Ascending aorta (tissue), 2 donors: ENCODE results near the gene ZBTB20. TPM values are rescaled to one million over a fixed set of nuclear protein-coding genes. Genes with fewer than 3 reads are reported as not detected.

Experiments used
- DNase-seq, 2 donors: peaks; one replicate each; pipeline ENCODE4 v3.0.0-alpha.2; 2019; ENCODE audit warnings: low spot score in 2 of 2
- H3K27ac ChIP-seq, 2 donors: fragments of 200-600 bp; sonication (generic); one replicate each; pipeline ENCODE4 v1.5.1; 2016 to 2017; ENCODE audit warnings: mild to moderate bottlenecking in 1 of 2
- H3K27me3 ChIP-seq: fragments of 200-600 bp; sonication (generic); one replicate; pipeline ENCODE4 v1.5.1; 2017
- H3K36me3 ChIP-seq, 2 donors: fragments of 200-600 bp; sonication (generic); one replicate each; pipeline ENCODE4 v1.5.1; 2016
- H3K4me1 ChIP-seq, 2 donors: fragments of 200-600 bp; sonication (generic); one replicate each; pipeline ENCODE4 v1.5.1; 2016 to 2017; ENCODE audit warnings: mild to moderate bottlenecking in 1 of 2
- H3K4me3 ChIP-seq, 2 donors: fragments of 200-600 bp; sonication (generic); one replicate each; pipeline ENCODE4 v1.5.1; 2016 to 2017; ENCODE audit warnings: mild to moderate bottlenecking in 1 of 2
- H3K9me3 ChIP-seq, 2 donors: fragments of 200-600 bp; sonication (generic); one replicate each; pipeline ENCODE4 v1.5.1; 2016
- intact Hi-C: fragments of 100-400 bp; cut with DNase I; formaldehyde crosslinking; loops from one replicate; pipeline ENCODE4 v1.15.1; 2023
- total RNA-seq: library from RNA; depleted of rRNA; stranded (reverse); fragments of >200 nt; gene quantifications from one replicate; pipeline ENCODE4 v1.1.0, GENCODE V29; 2016
- TF ChIP-seq, protein P1 (sequence below), 3 experiments: fragments of 200-600 bp in 2 of 3; fragments of 450-650 bp in 1 of 3; sonication (generic) in 2 of 3; IDR thresholded peaks; one replicate each; pipeline ENCODE4 v1.5.1; 2016 to 2019; ENCODE audit warnings: antibody characterized with exemption in 3 of 3, mild to moderate bottlenecking in 1 of 3, moderate library complexity in 1 of 3

The ZBTB20 gene
- total RNA-seq, 1 donor from 2014 or later = 60.3 TPM

DNA sequence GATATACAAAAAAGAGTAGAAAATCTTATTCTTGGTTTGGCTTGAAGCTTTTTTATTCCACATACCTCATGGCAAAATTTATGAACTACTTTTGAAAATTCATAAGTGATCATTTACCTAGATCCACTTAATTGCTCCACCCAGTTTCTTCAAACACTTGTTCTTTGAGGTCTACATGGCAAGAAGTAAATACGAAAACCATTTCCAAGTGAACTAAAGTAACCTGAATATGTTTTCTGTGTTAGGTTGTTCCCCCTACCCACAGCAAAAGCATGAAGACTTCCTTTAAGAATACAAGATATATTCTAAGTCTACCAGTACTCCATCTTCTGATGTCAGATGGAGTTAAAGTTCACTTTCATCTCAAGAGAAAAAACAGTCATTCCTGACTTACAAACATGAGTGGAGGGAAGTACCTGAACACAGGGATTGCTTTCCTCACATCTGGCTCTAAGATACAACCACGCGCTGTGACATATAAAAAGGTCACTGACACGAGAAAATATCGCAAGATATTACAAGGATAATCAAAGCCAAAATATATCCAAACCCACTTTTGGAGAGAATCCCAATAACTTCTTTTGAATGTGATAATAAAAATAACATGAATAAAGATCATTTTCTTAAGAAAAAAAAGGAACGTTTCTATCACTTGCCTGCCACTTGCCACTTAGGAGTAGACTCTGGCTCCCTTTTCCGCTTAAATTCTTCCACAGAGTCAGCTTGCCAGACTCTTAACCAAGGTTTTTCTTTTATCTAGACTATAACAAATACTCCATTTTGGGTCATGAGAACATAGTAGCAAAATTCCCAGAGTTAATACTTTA lies 428.8 kb downstream of the ZBTB20 start:
- DNase-seq = no peak
- Histone ChIP-seq H3K4me1 (no peaks in the 10 kb centered on the region), H3K4me3 (no peak overlapping the region), H3K9me3 (no peaks in the 10 kb centered on the region), H3K27me3 (no peaks in the 10 kb centered on the region), H3K27ac (no peak overlapping the region), H3K36me3 (no peaks in the 10 kb centered on the region)
- intact Hi-C loops = no loop called here
- TF ChIP-seq, protein P1, sequence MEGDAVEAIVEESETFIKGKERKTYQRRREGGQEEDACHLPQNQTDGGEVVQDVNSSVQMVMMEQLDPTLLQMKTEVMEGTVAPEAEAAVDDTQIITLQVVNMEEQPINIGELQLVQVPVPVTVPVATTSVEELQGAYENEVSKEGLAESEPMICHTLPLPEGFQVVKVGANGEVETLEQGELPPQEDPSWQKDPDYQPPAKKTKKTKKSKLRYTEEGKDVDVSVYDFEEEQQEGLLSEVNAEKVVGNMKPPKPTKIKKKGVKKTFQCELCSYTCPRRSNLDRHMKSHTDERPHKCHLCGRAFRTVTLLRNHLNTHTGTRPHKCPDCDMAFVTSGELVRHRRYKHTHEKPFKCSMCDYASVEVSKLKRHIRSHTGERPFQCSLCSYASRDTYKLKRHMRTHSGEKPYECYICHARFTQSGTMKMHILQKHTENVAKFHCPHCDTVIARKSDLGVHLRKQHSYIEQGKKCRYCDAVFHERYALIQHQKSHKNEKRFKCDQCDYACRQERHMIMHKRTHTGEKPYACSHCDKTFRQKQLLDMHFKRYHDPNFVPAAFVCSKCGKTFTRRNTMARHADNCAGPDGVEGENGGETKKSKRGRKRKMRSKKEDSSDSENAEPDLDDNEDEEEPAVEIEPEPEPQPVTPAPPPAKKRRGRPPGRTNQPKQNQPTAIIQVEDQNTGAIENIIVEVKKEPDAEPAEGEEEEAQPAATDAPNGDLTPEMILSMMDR (IDR thresholded peaks at IDR 0.05) = no peak

DNA sequence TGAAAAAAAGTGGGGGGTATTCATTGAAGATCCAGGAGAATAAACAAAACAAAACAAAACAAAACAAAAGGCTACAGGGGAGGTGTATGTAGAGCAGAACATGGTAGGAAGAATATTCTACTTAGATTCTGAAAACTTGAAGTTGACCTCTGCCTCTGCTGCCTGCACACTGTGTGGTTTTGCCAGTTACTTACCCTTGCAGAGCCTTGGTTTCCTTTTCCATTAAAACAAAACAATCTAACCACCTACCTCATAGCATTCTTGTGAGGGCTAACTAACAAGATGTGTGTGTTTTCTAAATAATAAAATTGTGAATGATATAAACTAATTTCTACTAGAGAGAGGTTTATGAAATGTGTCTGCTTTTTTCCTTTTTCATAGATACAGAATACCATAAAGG lies 430.2 kb downstream of the ZBTB20 start:
- no peak overlapping the region for H3K4me3 ChIP-seq
- H3K36me3 ChIP-seq = no peaks in the 10 kb centered on the region
- no peaks in the 10 kb centered on the region for H3K4me1 ChIP-seq
- TF ChIP-seq, protein P1 (IDR thresholded peaks at IDR 0.05) = no peak
- no peaks in the 10 kb centered on the region for H3K9me3 ChIP-seq
- no peak for DNase-seq
- intact Hi-C loops = no loop called here
- no peaks in the 10 kb centered on the region for H3K27me3 ChIP-seq
- no peak overlapping the region for H3K27ac ChIP-seq

DNA sequence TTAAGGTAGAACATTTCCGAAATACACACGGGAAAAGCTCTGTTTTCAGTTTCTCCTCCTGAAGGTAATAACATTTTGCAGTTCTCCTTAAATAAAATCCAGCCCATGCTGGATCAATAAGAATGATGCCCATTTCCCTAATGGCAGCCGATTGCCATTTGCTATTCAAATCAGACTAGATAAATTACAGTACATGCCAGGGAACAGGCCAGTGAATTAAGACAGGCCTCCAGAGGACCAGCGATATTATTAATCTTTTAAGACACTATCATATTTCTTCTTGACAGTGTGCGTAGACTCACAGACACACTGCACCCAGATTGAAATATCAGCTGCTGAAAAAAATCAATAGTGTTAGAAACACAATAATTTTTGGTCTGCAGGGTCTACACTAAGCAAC lies 431.0 kb downstream of the ZBTB20 start:
- TF ChIP-seq, protein P1 (IDR thresholded peaks at IDR 0.05) = no peak
- Histone ChIP-seq H3K27me3 (no peaks in the 10 kb centered on the region), H3K4me1 (no peaks in the 10 kb centered on the region), H3K4me3 (no peak overlapping the region), H3K9me3 (no peaks in the 10 kb centered on the region), H3K27ac (no peak overlapping the region), H3K36me3 (no peaks in the 10 kb centered on the region)
- DNase-seq = no peak
- intact Hi-C loops = no loop called here

DNA sequence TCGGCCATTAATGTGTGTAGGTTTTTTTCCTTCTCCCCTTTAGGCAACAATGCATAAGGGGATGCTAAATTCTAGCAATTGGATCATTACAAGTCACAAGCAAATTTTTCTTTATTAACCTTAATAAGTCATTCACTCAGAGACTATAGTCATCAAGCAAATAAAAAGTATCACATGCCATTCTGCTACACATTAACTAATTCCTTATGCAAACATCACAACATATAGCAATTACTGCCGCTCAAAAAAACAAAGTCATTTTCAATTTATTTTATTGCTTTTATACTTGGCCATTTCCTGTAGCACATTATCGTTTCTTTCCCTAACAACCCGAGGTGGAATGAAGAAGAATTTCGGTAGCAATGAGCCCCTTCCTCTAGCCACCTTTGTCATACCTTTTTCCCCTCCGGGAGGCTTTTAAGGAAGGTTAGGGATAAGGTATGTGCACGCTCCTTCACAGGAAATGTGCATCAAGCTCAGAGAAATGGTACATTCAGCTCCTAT lies 432.1 kb downstream of the ZBTB20 start:
- Histone ChIP-seq H3K27ac (no peak overlapping the region), H3K36me3 (no peaks in the 10 kb centered on the region), H3K9me3 (no peaks in the 10 kb centered on the region), H3K4me1 (no peaks in the 10 kb centered on the region), H3K27me3 (no peaks in the 10 kb centered on the region), H3K4me3 (no peak overlapping the region)
- intact Hi-C loops = no loop called here
- TF ChIP-seq, protein P1 (IDR thresholded peaks at IDR 0.05) = no peak
- no peak for DNase-seq

DNA sequence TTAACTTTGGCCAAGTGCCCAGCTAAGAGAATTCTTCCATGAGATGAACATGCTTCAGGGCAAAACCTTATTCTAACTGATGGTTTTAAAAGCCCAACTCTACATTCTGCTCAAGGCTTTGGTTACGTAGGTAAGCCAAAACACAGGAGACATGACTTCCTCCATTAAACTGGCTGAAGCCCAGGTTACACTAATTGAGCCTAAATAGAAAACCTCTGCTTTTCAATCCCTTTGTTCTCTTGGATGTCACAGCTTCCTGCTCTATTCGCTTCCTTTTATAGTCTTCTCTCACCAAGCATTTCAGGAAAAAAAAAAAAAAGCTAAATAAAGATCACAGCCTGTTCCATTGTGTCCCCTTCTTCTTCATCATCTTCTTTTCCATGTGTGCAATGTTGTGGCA lies 432.9 kb downstream of the ZBTB20 start:
- DNase-seq = no peak
- Histone ChIP-seq H3K4me3 (no peak overlapping the region), H3K36me3 (no peaks in the 10 kb centered on the region), H3K27ac (no peak overlapping the region), H3K4me1 (no peaks in the 10 kb centered on the region), H3K9me3 (no peaks in the 10 kb centered on the region), H3K27me3 (no peaks in the 10 kb centered on the region)
- intact Hi-C loops = no loop called here
- TF ChIP-seq, protein P1 (IDR thresholded peaks at IDR 0.05) = no peak
